Measurements from ENCODE around the gene DCLK2.
A peak's percentile ranks its signal among the peaks of the same experiment; 100 is the strongest.

The DCLK2 gene

DNA sequence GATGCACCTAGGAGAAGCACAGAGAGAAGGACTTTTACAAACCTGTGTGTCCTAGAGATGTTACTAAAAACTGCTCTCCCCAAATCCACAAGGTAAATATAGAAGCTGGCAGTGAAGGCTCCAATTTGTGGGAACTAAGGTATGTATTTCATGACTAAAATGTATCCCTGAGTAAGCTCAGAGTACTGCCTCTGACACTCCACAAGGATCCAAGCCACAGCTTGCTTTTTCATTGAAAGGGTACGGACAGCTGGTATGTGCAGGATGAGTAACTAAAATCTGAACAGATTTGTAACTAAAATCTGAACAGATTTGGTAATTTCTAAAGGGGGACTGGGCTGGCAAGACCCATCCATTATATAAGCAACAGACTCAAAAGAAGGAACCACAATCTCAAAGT is 187.6 kb downstream of the DCLK2 start:
- DNase-seq (ENCODE audit: low spot score) = no peak

- DNase-seq (ENCODE audit: low spot score) = no peak
Observed at GRCh38 chr4:150268444-150268843, 190.2 kb downstream of the DCLK2 start.

DNA sequence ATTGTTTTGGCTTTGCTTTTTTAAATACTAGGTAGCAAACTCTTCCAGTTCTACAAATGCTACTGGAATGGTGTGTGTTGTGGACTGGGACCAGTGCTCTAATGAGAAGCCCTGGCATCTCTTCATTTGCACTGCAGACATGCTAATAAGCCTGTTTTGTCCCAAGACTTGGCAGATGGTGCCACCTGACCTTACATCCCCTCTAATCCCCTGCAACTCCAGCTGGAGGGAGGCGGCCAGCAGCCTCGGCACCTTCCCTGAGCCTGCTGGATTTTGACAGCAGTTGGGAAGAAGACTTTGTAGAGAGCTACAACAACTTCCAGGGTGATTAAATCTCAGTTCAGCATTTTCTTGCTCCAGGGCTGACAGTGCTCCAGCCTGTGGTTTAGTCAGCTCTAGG is 200.0 kb downstream of the DCLK2 start:
- no peak for DNase-seq (ENCODE audit: low spot score)

GRCh38 chr4:150280081-150280895 is 202.0 kb downstream of the DCLK2 start:
- DNase-seq (ENCODE audit: low spot score) = no peak

DNA sequence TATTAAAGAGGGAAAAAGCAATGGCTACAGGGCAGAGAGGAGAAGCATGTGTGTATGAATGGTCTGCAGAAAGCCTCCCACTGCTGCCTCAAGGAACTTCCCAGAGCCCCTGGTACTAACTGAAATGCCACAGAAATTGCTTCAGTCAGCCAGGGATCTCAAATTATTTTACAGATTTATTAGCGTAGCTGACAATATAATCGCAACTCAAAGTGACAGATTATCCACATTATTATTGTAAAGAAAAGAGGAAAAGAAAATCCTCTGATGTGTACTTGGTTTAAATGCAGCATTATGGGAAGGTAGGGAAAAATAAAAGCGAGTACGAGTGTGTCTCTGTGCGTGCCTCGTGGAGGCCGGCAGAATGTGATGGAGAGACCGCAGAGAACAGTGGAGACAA is 202.7 kb downstream of the DCLK2 start:
- DNase-seq (ENCODE audit: low spot score) = no peak

GRCh38 chr4:150283689-150284088 is 205.4 kb downstream of the DCLK2 start:
- DNase-seq (ENCODE audit: low spot score) = no peak

DNA sequence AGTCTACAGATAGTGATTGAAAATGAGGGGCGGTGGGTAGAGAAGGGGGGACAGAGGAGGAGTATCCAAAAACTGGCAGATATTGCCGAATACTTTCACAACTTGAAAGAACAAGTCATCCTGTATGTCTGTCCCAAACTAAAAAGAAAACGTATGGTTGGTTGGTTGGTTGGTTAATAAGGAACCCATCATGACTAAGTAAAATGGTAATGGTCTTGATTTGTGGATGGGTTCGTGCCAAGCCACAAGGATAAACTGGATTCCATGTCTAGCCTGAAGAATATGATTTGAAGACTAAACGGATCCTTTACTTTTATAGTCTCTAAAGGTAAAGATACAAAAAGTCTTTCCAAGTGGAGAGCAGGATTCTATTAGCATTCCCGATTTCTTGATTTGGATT is 208.4 kb downstream of the DCLK2 start:
- no peak for DNase-seq (ENCODE audit: low spot score)

- no peak for DNase-seq (ENCODE audit: low spot score)
Observed at GRCh38 chr4:150289198-150289597, 211.0 kb downstream of the DCLK2 start.

GRCh38 chr4:150289881-150290280 is 211.6 kb downstream of the DCLK2 start:
- no peak for DNase-seq (ENCODE audit: low spot score)

GRCh38 chr4:150297861-150298474 is 219.7 kb downstream of the DCLK2 start:
- peak; percentile 10 for DNase-seq (ENCODE audit: low spot score)

GRCh38 chr4:150299816-150300215 is 221.6 kb downstream of the DCLK2 start:
- no peak for DNase-seq (ENCODE audit: low spot score)

- no peak for DNase-seq (ENCODE audit: low spot score)
Observed at GRCh38 chr4:150302553-150302952, 224.3 kb downstream of the DCLK2 start.

GRCh38 chr4:150305995-150306394 is 227.8 kb downstream of the DCLK2 start:
- DNase-seq (ENCODE audit: low spot score) = no peak

GRCh38 chr4:150306719-150307118 is 228.5 kb downstream of the DCLK2 start:
- DNase-seq (ENCODE audit: low spot score) = no peak
